Stimulated activated CD8-positive, alpha-beta memory T cell treated with anti-CD3 and anti-CD28 coated beads, Interleukin-2, amount 100 ng/mL, for 48 hours (primary cell): ENCODE results near the gene ERBIN.
"Not testable (repeated sequence)": the region's sequence is repeated elsewhere in the genome, so short reads cannot be mapped to it uniquely, and the experiment has no call there.

Experiments
- DNase-seq, 2 donors: peaks; one replicate each; pipeline ENCODE4 v3.0.0-alpha.2; 2020; ENCODE audit warnings: low read depth in 2 of 2

Gene ERBIN

DNA sequence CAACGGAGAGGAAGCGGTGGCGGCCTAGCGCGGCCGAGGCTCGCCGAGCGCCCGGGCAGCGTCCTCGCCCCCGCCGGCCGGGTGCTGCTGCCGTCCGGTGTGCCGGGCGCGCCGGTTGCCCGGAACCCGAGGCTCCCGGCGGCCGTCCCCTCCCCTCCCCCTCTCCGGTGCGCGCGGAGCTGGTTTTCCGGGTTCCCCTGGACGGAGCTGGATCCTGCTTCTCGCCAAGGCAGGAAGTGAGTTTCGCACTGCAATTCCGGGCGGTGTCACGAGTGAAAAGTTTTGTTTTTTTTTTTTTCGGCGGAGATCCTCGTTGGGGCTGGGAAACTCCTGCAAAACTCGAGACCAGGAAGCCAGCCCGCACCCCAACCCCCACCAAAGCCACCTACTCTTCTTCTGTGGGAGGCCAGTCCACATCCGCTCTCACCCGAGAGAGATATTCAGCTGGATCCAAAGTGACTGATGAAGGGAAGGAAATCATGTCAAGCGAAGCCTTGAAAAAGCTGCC, at the start of gene ERBIN:
TSS of gene ERBIN (plus strand) at position 300 of the 508 bp plus-strand sequence. CDS start 66,144 bp downstream, outside the sequence.
- peak; percentile 50 to 52 for DNase-seq

- DNase-seq, result no peak
Measured at GRCh38 chr5:65876970-65877369, 49.4 kb upstream of the ERBIN start.

DNA sequence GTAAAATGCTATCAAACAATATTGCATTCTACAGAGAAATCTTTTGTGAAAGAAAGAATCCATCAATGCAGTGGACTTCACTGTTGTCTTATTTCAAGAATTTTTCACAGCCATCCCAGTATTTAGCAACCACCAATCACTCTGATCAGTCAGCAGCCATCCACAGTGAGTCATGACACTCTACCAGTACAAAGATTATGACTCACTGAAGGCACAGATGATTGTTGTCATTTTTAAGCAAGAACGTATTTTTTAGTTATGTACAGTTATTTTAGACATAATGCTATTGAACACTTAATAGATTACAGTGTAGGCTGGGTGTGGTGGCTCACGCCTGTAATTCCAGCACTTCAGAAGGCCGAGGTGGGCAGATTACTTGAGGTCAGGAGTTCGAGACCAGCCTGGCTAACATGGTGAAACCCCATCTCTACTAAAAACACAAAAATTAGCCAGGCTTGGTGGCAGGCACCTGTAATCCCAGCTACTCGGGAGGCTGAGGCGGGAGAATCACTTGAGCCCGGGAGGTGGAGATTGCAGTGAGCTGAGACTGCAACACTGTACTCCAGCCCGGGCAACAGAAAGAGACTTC, 46.6 kb upstream of the ERBIN start:
- DNase-seq, result not testable (repeated sequence)

DNA sequence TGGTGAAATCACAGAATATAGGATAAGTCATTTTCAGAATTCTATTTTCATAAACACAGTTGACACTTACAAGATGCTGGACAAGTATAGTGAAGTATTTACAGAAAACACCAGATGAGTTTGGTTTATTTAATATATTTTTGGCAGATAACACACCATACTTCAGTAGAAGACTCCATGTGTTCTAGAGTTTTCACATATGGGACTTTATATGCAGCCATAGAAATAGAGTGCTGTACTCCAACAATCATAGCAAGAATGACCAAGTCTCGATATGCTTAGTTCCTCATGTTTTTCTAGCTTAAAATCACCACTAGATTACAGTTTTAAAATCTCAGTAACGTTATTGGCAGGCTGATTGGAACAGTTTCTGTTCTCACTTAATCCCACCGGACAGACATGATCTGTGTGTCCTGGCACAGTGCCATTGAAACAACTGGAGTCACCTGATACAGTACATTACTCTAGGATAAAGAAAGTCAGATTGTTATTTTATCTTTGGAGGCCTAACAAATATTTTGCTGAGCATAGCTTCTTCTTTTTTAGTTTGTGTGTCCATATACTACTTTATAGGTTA, 45.8 kb upstream of the ERBIN start:
- no peak for DNase-seq

DNA sequence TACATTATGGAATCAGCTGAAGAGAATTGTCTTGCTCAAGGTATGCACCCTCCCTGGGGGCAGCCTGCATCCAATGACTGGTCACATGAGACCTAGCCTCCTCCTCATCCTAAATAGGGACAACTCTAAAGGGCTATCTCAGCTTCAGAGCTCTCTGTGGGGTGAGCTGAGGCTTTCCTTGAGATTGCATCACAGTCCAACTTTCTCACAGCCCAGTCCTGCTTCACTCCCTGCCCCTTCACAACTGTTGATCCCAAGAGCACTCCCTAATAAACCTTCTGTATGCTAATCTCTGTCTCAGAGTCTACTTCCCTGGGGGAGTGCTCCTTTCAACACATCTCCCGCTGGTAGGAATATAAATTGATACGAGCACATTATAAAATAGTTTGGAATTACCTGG, 44.1 kb upstream of the ERBIN start:
- DNase-seq, result no peak

DNA sequence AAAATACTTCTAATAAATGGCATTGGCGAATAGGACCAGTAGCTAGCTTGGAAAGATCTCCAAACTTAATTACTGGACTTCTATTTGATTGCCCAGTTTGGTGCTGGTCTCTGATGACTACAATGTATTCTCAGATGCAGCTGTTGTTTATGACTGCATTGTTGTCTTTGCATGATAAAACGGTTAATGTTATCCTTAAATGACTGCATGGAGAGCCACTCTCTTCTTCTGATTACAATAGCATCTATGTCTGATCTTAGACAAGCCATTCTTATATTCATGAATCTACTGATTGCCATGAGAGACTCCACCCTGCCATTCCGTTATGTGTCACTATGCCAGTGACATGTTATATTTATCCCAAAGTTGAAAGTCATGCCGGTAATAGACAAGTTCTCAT, 42.9 kb upstream of the ERBIN start:
- no peak for DNase-seq

DNA sequence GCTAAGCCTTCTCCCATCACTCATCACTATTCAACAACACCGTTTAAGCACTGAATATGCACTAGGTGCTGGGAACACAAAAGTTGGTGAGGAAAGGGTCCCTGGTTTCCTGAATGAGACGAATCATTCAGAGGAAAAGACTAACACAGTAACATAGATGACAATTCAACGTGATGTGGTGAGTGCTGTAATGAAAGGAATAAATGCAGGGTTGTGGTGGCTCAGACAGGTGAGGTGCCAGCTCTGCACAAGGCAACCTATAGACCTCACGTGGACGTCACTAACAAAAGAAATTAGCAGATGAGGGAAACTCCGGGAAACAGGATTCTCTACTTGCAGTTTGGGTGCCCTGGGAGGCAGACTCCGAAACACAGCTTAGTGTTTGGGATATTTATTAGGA, 40.0 kb upstream of the ERBIN start:
- DNase-seq, result no peak

- not testable (repeated sequence) for DNase-seq
Measured at GRCh38 chr5:65892024-65892423, 34.4 kb upstream of the ERBIN start.

DNA sequence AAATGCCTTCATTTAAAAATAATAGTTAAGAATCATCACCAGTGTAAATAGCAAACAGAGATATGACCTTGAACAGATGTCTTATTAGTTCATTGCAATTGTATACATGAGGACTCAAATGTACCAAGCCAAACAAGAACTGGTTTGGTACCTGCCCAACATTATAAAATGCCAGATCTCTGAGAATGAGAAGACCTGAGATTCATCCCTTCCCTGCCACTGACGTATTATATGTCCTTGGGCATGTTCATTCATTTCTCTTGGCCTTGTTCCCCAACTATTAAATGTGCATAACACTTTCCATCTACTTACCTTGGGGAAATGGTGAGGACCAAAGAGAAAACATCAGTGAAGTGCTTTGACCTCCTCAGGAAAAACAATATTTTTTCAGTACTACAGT, 33.6 kb upstream of the ERBIN start:
- DNase-seq, result no peak

GRCh38 chr5:65893749-65894430, 32.5 kb upstream of the ERBIN start:
- DNase-seq, result no peak

- no peak for DNase-seq
Measured at GRCh38 chr5:65895891-65896290, 30.5 kb upstream of the ERBIN start.

DNA sequence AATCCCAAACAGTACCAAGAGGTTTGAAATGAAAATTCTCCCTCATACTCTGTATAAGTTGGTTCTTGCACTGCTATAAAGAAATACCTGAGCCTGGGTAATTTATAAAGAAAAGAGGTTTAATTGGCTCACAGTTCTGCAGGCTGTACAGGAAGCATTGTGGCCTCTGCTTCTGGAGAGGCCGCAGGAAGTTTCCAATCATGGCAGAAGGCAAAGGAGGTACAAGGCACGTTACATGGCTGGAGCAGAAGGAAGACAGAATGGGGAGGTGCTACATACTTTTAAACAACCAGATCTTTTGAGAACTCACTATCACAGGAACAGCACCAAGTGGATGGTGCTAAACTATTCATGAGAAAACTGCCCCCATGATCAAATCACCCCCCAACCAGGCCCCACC, 25.6 kb upstream of the ERBIN start:
- no peak for DNase-seq

DNA sequence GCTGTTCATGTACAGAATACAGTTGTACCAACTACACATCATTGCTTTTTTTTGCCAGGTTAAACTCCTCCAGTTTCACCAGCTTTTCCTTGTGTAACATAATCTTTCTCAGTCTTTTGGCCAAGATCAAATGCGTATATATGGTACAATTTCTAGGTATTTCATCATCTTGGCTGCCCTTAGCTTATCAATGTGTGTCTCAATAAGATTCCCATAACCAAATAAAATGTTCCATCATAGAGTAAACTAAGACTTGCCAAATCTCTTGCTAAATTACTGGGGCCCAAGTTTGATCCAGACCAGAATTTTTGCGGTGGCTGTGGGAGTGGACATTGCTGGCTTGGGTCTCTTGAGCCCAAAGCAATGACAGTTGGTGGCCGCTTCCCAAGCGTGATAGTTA, 24.3 kb upstream of the ERBIN start:
- DNase-seq, result no peak

- DNase-seq, result no peak
Measured at GRCh38 chr5:65903581-65903980, 22.8 kb upstream of the ERBIN start.

- no peak for DNase-seq
Measured at GRCh38 chr5:65906256-65906655, 20.1 kb upstream of the ERBIN start.

- DNase-seq, result no peak
Measured at GRCh38 chr5:65907135-65907534, 19.2 kb upstream of the ERBIN start.

- DNase-seq, result no peak
Measured at GRCh38 chr5:65910711-65911110, 15.7 kb upstream of the ERBIN start.

GRCh38 chr5:65912311-65912710, 14.1 kb upstream of the ERBIN start:
- DNase-seq, result no peak

DNA sequence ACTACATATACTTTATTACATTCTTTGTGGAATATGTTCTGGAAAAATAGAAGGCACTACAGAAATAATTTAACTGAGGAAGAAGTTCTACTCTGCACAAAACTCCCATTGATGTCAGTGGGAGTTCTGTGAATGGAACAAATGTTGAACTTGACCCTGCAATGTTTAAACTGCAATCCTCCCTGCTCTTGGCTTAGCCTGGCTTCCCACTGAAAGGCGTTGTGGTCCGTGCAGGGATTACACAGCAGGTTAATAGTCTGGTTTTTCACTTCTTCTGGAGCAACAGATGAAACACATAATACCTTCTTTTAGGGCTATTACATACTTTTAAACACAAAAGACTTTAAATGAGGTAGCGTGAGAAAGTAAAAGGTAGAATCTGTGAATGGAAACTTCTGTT, 12.9 kb upstream of the ERBIN start:
- DNase-seq, result no peak

DNA sequence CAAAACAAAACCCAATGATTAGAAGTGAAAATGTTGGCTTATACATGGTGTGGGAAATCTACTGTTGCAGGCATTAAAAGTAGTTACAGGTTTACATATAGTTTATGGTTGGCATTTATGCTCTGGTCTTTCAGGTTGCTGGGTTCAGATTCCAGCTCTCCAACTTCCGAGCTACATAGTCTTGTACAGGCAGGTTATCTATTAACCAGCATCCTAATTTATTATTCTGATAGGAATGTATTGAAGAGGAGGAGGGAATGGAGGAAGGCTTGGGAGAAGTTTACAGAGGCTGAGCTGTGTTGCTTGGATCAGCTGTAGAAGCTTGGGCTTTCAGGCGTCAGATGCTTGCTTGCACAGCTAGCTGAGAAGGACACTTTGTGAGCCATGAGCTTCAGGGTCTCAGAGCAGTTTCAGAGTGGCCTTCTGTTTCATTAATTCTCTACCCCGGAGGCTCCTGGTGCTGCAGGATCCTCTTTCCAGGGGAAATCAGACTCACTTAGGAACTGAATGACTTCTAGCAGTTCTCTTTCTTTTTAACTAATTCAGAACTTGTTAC, 11.7 kb upstream of the ERBIN start:
- no peak for DNase-seq

- DNase-seq, result not testable (repeated sequence)
Measured at GRCh38 chr5:65915661-65916060, 10.7 kb upstream of the ERBIN start.

- DNase-seq, result no peak
Measured at GRCh38 chr5:65916066-65916465, 10.3 kb upstream of the ERBIN start.

DNA sequence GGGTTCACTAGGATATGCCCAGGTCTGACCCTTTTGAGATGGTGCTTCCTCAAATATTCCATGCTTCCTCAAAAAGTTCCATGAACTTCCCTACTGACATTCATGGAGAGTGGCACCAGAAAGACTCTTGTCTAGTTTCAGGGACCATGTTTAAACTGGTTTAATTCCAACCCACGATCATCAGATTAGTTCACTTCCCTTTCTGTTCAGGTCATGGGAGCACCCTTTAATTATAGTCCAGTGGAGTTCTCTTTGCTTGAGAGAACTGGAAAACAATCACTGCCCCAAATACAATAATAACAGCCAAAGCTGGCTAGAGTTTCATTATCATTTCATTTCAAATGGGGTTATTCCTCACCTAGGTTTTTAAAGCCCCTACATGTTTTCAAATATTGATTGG, 9.7 kb upstream of the ERBIN start:
- DNase-seq, result no peak
